Ishikawa (cell line): ENCODE data around the gene ZER1.

Experiments used
- EP300 ChIP-seq: IDR thresholded peaks from 2 replicates; pipeline ENCODE4 v1.6.1; 2012; ENCODE audit warnings: borderline replicate concordance
- FOXM1 ChIP-seq: IDR thresholded peaks from 2 replicates; pipeline ENCODE4 v1.6.1; 2012; ENCODE audit warnings: low read depth, borderline replicate concordance
- RAD21 ChIP-seq: IDR thresholded peaks from 2 replicates; pipeline ENCODE4 v1.6.1; 2012; ENCODE audit warnings: low read depth
- TAF1 ChIP-seq: IDR thresholded peaks from 2 replicates; pipeline ENCODE4 v1.6.1; 2012; ENCODE audit warnings: low read depth, mild to moderate bottlenecking
- TCF12 ChIP-seq: IDR thresholded peaks from 2 replicates; pipeline ENCODE4 v1.6.1; 2012; ENCODE audit warnings: low read depth
- TEAD4 ChIP-seq: IDR thresholded peaks from 2 replicates; pipeline ENCODE4 v1.6.1; 2012

DNA sequence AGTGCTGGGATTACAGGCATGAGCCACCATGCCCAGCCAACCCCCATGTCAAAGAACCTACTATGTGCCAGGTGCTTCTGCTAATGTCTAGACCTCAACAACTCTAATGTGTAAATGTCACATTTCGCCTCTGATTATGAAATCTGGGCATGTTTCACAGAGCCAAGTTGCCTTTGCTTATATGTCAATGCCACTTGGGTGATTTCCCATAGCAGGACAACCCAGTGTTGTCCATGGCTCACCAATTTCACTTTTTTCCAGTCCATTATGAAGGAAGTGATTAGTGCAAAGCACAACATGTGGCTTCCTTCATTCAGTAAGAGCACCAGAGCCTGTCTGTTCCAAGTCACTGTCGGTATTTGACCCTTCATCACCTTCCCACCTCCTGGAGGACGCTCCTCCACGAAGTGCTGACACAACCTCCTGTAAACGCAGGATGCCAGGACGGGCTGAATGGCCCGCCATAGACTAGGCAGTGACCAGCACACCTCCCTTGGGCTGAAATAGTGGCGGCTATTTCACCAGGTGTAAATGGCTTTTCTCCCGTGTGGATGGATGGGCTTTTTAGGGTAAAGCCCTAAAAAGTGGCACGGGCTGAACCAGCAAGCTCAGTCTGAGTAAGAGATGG is 70.4 kb downstream of the ZER1 start:
- TF ChIP-seq EP300 = no peak
- TF ChIP-seq RAD21 = no peak
- no peak for TF ChIP-seq TCF12
- no peak for TF ChIP-seq TAF1
- TF ChIP-seq TEAD4 = no peak
- no peak for TF ChIP-seq FOXM1
